GM06990 (cell line): ENCODE measurements around the gene SLCO4A1.

Experiments used
- DNase-seq: peaks from one replicate; pipeline ENCODE4 v3.0.0-alpha.2; 2011; ENCODE audit not compliant: insufficient read length; ENCODE audit errors: extremely low read depth
- H3K27me3 ChIP-seq: replicated peaks from 2 replicates; pipeline ENCODE4 v1.6.0; 2011; ENCODE audit warnings: low read length; ENCODE audit not compliant: control insufficient read depth, insufficient read depth
- H3K36me3 ChIP-seq: 2 replicates; pipeline ENCODE4 v1.5.1; 2011; ENCODE audit warnings: low read length; ENCODE audit not compliant: control insufficient read depth, insufficient read depth
- H3K4me3 ChIP-seq: replicated peaks from 2 replicates; pipeline ENCODE4 v1.5.1; 2011; ENCODE audit warnings: low read depth, mild to moderate bottlenecking, control low read depth, low read length
- TF ChIP-seq, protein P1 (sequence below): IDR thresholded peaks from 2 replicates; pipeline ENCODE4 v1.5.1; 2011; ENCODE audit warnings: low read length, control low read depth, mild to moderate bottlenecking, inconsistent platforms; ENCODE audit not compliant: insufficient read depth, poor library complexity, severe bottlenecking

Gene SLCO4A1

DNA sequence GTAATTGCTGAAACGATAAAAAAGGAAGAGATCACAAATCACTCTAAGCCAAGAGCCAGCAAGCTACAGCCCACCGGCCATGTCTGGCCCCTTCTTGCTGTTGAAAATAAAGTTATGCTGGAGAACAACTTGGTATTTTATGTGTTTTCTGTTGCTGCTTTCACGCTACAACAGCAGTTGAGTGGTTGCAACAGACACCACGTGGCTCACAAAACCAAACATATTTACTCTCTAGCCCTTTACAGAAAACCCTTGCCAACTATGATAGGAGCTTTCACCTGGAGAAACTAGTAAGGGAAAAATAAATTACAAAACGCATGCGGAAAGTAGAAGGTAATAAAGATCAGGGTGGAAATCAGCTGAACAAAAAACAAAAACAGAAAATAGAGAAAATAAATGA is 41.1 kb upstream of the SLCO4A1 start:
- DNase-seq, result no peak
- TF ChIP-seq, protein P1, sequence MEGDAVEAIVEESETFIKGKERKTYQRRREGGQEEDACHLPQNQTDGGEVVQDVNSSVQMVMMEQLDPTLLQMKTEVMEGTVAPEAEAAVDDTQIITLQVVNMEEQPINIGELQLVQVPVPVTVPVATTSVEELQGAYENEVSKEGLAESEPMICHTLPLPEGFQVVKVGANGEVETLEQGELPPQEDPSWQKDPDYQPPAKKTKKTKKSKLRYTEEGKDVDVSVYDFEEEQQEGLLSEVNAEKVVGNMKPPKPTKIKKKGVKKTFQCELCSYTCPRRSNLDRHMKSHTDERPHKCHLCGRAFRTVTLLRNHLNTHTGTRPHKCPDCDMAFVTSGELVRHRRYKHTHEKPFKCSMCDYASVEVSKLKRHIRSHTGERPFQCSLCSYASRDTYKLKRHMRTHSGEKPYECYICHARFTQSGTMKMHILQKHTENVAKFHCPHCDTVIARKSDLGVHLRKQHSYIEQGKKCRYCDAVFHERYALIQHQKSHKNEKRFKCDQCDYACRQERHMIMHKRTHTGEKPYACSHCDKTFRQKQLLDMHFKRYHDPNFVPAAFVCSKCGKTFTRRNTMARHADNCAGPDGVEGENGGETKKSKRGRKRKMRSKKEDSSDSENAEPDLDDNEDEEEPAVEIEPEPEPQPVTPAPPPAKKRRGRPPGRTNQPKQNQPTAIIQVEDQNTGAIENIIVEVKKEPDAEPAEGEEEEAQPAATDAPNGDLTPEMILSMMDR, result no peak
- H3K4me3 ChIP-seq, result no peak overlapping the region
- H3K36me3 ChIP-seq, result no peaks in the 10 kb centered on the region
- no peaks in the 10 kb centered on the region; the same call in 1 of the 2 replicates for H3K27me3 ChIP-seq

DNA sequence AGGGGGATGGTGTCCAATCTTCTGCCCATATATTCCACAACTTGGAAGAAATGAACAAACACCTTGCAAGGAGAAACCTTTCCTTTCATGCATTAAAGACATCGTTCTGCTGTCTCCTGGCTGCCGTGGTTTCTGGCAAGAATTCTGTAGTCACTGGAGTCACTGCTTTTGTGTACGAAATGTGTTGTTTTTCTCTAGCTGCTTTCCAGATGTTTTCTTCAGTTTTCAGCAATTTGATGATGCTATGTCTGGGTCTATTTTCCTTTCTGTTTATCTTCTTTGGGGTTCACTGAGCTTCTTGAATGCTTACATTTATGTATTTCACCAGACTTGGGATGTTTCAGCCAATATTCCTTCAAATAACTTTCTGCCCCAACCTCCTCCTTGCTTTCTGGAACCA is 40.6 kb upstream of the SLCO4A1 start:
- Histone ChIP-seq H3K36me3 (no peaks in the 10 kb centered on the region), H3K4me3 (no peak overlapping the region), H3K27me3 (no peaks in the 10 kb centered on the region; the same call in 1 of the 2 replicates)
- DNase-seq, result no peak
- TF ChIP-seq, protein P1, result no peak

DNA sequence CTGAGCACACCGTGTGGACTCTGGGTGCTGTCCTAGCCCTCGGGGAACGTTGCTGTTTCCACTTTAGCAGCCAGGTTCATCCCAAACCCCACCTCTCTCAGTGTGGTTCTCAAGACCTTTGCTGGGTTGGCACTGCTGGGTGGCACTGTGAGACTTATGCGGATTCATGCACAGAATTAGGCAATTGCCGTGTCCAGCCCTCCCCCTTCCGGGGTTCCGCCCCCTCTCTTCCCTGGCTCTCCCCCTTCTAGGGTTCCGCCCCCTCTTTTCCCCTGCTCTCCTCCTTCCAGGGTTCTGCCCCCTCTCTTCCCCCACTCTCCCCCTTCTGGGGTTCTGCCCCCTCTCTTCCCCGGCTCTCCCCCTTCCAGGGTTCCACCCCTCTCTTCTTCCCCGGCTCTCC is 39.8 kb upstream of the SLCO4A1 start:
- TF ChIP-seq, protein P1, result no peak
- DNase-seq, result no peak
- Histone ChIP-seq H3K4me3 (no peak overlapping the region), H3K36me3 (no peaks in the 10 kb centered on the region), H3K27me3 (no peaks in the 10 kb centered on the region; the same call in 1 of the 2 replicates)

DNA sequence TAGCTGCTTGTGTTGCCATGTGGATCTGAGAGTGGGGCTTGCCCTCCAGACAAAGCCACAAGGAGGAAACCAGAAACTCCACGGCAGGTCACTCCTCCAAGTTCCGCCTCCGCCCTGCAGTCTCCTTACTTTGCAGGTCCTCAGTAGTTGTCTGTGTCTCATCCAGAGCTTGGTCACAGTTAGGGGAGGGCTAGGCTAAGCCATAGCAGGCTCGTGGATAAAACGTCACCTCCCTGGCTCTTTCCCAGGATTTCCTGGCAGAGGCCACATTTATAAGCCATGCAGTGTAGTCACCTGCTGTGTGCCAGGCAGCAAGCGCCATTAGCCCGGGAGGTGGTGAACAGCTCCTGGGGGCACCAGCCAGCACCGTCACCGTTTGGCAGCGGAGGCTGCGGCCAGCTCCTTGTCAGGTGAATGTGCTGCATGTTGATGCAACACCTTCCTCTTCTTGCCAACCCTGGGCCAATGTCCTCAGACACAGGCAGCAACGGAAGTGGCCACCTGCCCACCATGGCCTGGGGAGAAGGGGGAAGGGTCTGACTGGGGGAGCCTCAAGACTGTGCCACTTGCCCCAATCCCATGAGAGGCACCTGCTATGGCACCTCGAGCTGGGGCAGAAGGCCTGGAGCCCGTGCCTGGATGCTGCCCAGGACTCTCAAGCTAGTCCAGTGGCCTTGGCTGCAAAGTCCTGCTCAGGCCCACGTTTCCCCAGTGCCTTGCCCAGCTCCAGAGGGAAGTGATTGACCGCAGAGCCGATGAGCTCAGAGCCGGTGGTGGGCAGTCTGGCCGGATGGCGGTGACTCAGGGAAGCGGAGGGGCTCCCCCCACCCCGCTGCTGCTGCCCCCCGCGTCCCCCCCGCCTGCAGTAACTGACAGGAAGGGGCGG is 39.0 kb upstream of the SLCO4A1 start:
- Histone ChIP-seq H3K27me3 (no peaks in the 10 kb centered on the region; the same call in 1 of the 2 replicates), H3K4me3 (no peak overlapping the region), H3K36me3 (no peaks in the 10 kb centered on the region)
- DNase-seq, result no peak
- TF ChIP-seq, protein P1, result no peak

DNA sequence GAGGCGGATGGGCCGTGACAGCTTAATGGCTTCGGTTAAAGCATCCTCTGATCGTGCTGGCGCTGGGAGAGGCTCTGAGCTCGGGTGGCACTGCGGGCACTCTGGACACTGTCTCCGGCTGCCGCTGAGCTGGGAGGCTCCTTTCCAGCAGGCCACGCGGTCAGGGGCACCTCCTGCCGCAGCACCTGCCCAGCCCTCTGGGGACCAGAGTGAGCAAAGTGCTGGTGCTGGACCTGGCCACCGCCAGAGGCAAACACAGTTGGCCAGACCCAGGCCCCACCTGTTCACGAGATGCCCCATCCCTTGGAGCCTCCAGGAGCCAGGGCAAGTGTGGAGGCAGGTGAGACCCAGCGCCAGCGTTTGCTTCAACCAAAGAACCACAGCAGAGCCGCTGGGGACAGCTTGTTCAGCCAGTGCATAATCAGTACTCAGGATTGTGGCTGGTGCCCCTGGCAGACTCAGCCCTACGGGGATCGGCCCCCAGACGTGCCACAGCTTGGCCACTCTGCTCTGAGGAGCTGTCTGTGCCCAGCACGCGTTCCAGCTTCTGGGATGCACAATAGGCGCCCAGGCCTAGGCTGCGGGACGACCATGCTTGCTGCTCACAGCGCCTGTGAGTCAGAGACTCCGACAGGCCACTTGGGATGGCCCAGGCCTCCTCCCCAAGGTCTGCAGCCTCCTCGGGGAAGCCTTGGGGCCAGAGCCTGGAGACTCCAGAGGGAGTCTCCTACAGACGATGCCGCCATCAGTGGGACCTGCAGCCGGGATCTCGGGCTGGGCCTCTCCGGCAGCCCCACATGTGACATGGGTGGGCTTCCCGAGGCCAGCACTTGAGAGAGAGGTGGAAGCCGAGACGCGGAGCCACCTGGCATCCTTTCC is 38.2 kb upstream of the SLCO4A1 start:
- TF ChIP-seq, protein P1, result no peak
- H3K36me3 ChIP-seq, result no peaks in the 10 kb centered on the region
- no peak overlapping the region for H3K4me3 ChIP-seq
- no peaks in the 10 kb centered on the region; the same call in 1 of the 2 replicates for H3K27me3 ChIP-seq
- DNase-seq, result no peak
